Neural cell (in vitro differentiated cells): ENCODE measurements around the gene PRKCQ.
"Not testable (repeated sequence)": the region's sequence is repeated elsewhere in the genome, so short reads cannot be mapped to it uniquely, and the experiment has no call there.

Experiments
- EP300 ChIP-seq: fragments of 450-650 bp; conservative IDR thresholded peaks from 2 replicates; pipeline ENCODE4 v1.6.1; 2014; ENCODE audit warnings: antibody characterized with exemption, mild to moderate bottlenecking, moderate library complexity; ENCODE audit not compliant: poor library complexity, severe bottlenecking
- EZH2 ChIP-seq: fragments of 200-600, 300-800 bp; shearing (Covaris generic), sonication (generic); IDR thresholded peaks from 2 replicates; pipeline ENCODE4 v1.6.1; 2014; ENCODE audit warnings: antibody characterized with exemption, low read length, borderline replicate concordance, mild to moderate bottlenecking; ENCODE audit not compliant: insufficient read depth, poor library complexity, severe bottlenecking
- POLR2AphosphoS5 ChIP-seq: IDR thresholded peaks from 2 replicates; pipeline ENCODE4 v1.6.1; 2012
- RAD21 ChIP-seq: fragments of 450-650 bp; conservative IDR thresholded peaks from 2 replicates; pipeline ENCODE4 v1.6.1; 2014; ENCODE audit warnings: antibody characterized with exemption, mild to moderate bottlenecking, moderate library complexity
- TAF1 ChIP-seq: IDR thresholded peaks from 2 replicates; pipeline ENCODE4 v1.6.1; 2012; ENCODE audit warnings: low read depth
- TF ChIP-seq, protein P1 (sequence below): fragments of 450-650 bp; IDR thresholded peaks from 2 replicates; pipeline ENCODE4 v1.5.1; 2014; ENCODE audit warnings: antibody characterized with exemption, mild to moderate bottlenecking, moderate library complexity; ENCODE audit not compliant: poor library complexity, severe bottlenecking
- TF ChIP-seq, protein P2 (sequence below): IDR thresholded peaks from 2 replicates; pipeline ENCODE4 v1.6.1; 2012; ENCODE audit warnings: borderline replicate concordance

DNA sequence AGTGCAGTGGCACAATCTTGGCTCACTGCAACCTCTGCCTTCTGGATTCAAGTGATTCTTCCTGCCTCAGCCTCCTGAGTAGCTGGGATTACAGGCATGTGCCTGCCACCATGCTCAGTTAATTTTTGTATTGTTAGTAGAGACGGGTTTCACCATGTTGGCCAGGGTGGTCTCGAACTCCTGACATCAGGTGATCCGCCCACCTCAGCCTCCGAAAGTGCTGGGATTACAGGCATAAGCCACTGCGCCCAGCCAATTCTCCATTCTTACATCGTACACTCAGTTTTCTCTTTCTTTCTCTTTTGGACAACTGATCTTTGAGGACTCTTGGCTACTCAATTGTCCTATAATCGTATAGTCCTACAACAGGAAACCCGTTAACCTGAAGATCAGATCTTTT, 2.8 kb upstream of the PRKCQ start:
- not testable (repeated sequence) for TF ChIP-seq EP300, RAD21, POLR2AphosphoS5, TAF1, EZH2
- TF ChIP-seq, protein P1, sequence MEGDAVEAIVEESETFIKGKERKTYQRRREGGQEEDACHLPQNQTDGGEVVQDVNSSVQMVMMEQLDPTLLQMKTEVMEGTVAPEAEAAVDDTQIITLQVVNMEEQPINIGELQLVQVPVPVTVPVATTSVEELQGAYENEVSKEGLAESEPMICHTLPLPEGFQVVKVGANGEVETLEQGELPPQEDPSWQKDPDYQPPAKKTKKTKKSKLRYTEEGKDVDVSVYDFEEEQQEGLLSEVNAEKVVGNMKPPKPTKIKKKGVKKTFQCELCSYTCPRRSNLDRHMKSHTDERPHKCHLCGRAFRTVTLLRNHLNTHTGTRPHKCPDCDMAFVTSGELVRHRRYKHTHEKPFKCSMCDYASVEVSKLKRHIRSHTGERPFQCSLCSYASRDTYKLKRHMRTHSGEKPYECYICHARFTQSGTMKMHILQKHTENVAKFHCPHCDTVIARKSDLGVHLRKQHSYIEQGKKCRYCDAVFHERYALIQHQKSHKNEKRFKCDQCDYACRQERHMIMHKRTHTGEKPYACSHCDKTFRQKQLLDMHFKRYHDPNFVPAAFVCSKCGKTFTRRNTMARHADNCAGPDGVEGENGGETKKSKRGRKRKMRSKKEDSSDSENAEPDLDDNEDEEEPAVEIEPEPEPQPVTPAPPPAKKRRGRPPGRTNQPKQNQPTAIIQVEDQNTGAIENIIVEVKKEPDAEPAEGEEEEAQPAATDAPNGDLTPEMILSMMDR: not testable (repeated sequence)
- TF ChIP-seq, protein P2, sequence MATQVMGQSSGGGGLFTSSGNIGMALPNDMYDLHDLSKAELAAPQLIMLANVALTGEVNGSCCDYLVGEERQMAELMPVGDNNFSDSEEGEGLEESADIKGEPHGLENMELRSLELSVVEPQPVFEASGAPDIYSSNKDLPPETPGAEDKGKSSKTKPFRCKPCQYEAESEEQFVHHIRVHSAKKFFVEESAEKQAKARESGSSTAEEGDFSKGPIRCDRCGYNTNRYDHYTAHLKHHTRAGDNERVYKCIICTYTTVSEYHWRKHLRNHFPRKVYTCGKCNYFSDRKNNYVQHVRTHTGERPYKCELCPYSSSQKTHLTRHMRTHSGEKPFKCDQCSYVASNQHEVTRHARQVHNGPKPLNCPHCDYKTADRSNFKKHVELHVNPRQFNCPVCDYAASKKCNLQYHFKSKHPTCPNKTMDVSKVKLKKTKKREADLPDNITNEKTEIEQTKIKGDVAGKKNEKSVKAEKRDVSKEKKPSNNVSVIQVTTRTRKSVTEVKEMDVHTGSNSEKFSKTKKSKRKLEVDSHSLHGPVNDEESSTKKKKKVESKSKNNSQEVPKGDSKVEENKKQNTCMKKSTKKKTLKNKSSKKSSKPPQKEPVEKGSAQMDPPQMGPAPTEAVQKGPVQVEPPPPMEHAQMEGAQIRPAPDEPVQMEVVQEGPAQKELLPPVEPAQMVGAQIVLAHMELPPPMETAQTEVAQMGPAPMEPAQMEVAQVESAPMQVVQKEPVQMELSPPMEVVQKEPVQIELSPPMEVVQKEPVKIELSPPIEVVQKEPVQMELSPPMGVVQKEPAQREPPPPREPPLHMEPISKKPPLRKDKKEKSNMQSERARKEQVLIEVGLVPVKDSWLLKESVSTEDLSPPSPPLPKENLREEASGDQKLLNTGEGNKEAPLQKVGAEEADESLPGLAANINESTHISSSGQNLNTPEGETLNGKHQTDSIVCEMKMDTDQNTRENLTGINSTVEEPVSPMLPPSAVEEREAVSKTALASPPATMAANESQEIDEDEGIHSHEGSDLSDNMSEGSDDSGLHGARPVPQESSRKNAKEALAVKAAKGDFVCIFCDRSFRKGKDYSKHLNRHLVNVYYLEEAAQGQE: not testable (repeated sequence)
